ENCODE measurements around the gene ZNF146. TPM values are rescaled to one million over a fixed set of nuclear protein-coding genes. Genes with fewer than 3 reads are reported as not detected.

ZNF146 gene
- total and polyA plus RNA-seq, 8 donors, result 9.3 to 35.2 (median 20.2) TPM

DNA sequence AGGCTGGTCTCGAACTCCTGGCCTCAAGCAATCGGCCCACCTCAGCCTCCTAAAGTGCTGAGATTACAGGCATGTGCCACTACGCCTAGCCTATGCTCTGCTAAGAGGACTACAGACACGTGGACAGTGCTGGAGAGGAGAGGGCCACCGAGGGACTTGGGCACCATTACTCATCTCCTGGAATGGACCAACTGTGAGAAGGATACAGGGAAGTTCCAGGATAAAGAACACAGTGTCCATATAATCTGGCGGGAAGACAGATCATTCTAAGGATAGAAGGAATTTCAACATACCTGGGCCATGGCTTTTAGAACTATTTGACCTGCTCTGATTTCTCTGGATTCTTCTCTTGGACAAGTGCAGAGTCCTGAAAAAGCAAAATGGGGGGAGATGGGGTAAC, 13.2 kb upstream of the ZNF146 start:
- ATAC-seq (no peak), FAIRE-seq (no peak), DNase-seq (no peak)
- intact Hi-C loops (cut with DNase I), result no loop called here
- Histone ChIP-seq H3K27me3 (no peaks in the 10 kb centered on the region), H3K4me1 (no peaks in the 10 kb centered on the region), H3K4me3 (no peak overlapping the region), H3K9me3 (no peaks in the 10 kb centered on the region), H3K27ac (no peak overlapping the region), H3K36me3 (no peaks in the 10 kb centered on the region)
- TF ChIP-seq CTCF (IDR thresholded peaks at IDR 0.05), result no peak
- whole genome bisulfite sequencing, 2 donors, result 89 to 93% methylated on average over 6 of the region's 6 CpGs

- DNase-seq (no peak), ATAC-seq (no peak), FAIRE-seq (no peak)
- intact Hi-C loops (cut with DNase I), result no loop called here
- Histone ChIP-seq H3K36me3 (no peaks in the 10 kb centered on the region), H3K4me1 (no peaks in the 10 kb centered on the region), H3K4me3 (no peak overlapping the region), H3K27ac (no peak overlapping the region), H3K9me3 (no peaks in the 10 kb centered on the region), H3K27me3 (no peaks in the 10 kb centered on the region)
- WGBS, 2 donors, result 90 to 98% methylated on average over 4 of the region's 4 CpGs
- no peak for TF ChIP-seq CTCF (IDR thresholded peaks at IDR 0.05)
Observed at GRCh38 chr19:36203293-36203692, 11.6 kb upstream of the ZNF146 start.

DNA sequence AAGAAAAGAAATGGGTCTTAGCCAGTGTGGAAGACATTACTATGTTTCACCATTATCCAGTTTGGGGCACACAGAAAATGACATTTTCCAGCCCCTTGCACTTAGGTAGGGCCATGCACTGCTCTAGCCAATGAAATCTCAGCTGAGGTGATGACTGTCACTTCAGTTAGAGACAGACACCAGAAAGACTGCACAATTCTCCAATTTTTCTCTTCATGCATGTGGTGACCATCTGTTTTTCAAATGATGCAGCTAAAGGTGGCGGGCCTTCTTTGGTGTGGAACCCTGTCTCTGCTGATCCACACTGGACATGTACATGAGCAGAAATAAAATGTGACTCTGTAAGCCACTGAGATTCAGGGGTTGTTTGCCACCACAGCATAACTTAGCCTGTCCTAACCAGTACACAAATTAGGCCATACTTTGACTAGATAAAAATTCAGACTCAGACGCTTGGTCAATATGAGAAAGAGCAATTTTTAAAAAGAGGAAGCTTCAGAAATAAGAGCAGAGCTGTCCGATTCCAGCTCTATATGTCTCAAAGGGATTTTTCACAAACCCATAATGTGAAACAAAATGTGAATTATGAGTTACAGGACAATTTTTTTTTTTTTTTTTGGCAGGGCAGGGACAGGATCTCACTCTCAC, 7.2 kb upstream of the ZNF146 start:
- DNase-seq (no peak), FAIRE-seq (no peak), ATAC-seq (no peak)
- intact Hi-C loops (cut with DNase I), result no loop called here
- no peaks in the 10 kb centered on the region for H3K9me3 ChIP-seq
- H3K36me3 ChIP-seq, result no peaks in the 10 kb centered on the region
- 90 to 99% methylated on average over 3 of the region's 3 CpGs for WGBS, 2 donors
- no peak overlapping the region for H3K4me3 ChIP-seq
- no peak overlapping the region for H3K27ac ChIP-seq
- TF ChIP-seq CTCF (IDR thresholded peaks at IDR 0.05), result no peak
- no peaks in the 10 kb centered on the region for H3K27me3 ChIP-seq
- no peaks in the 10 kb centered on the region for H3K4me1 ChIP-seq

DNA sequence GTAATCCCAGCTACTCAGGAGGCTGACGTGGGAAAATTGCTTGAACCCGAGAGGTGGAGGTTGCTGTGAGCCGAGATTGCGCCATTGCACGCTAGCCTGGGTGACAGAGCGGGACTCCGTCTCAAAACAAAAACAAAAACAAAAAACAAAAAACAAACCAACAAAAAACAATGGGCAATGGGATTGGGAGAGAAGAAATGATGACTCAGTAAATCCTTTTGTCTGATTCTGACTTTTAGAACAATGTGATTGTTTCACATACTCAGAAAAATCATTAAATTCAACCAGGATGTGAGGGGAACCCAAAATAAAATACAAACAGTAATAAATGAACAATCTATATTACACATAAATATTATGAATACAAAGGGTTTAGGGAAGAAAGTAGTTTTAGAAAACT, 5.5 kb upstream of the ZNF146 start:
- H3K27me3 ChIP-seq, result no peaks in the 10 kb centered on the region
- FAIRE-seq (no peak), ATAC-seq (no peak), DNase-seq (no peak)
- no peak overlapping the region for H3K27ac ChIP-seq
- WGBS, 2 donors, result 97 to 98% methylated on average over 7 of the region's 7 CpGs
- no peak overlapping the region for H3K4me3 ChIP-seq
- TF ChIP-seq CTCF (IDR thresholded peaks at IDR 0.05), result no peak
- H3K4me1 ChIP-seq, result no peaks in the 10 kb centered on the region
- H3K9me3 ChIP-seq, result no peaks in the 10 kb centered on the region
- intact Hi-C loops (cut with DNase I), result no loop called here
- no peaks in the 10 kb centered on the region for H3K36me3 ChIP-seq

GRCh38 chr19:36210497-36210896, 4.4 kb upstream of the ZNF146 start:
- Histone ChIP-seq H3K36me3 (no peaks in the 10 kb centered on the region), H3K9me3 (no peaks in the 10 kb centered on the region), H3K4me3 (no peak overlapping the region), H3K27ac (no peak overlapping the region), H3K27me3 (no peaks in the 10 kb centered on the region), H3K4me1 (no peaks in the 10 kb centered on the region)
- intact Hi-C loops (cut with DNase I), result no loop called here
- DNase-seq, result no peak
- ATAC-seq, result no peak
- no peak for TF ChIP-seq CTCF (IDR thresholded peaks at IDR 0.05)
- 91 to 93% methylated on average over 8 of the region's 8 CpGs for WGBS, 2 donors
- no peak for FAIRE-seq
